ENCODE results near the gene CCDC28A. TPM values are rescaled to one million over a fixed set of nuclear protein-coding genes. Genes with fewer than 3 reads are reported as not detected.

The CCDC28A gene
- total RNA-seq, 2 donors from 2014 or later: 13.3 to 30.7 TPM

DNA sequence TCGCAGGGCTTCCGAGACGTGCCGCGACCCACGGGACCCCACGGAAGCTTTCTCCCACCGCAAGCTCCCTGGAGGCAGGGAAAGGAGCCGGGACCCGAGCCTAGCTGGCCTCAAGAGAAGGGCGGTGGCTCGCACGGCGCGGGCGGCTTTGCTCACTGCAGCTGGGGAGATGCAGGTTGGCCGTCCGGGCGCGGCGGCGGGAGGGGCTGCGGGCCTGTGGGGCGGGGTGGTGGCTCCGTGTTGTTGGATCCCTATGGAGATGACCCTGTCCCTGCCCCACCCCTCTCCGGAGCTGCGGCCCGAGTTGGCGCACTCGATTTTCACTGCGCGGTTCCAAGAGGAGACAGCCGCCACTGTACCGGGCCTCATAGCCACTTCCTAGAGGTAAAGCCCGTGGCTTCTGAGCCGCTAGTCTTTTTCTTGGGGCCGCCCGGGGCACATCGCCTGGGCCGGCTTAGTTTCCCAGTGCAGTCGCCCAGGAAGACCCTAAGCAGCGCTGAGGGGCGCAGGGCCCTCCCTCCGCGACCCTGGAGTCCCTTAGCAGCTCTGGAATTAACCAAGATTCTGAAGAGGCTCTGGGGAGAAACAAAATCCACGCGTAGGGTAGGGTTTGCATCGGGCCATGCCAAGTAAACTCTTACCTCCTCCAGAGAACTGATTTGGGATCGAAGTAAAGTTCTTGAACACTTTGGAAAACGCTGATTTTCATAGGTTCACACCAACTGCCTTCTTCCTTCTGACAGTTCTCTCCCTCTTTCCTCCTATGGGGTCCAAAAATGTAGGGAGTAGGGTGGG lies 22.4 kb downstream of the CCDC28A start, which contains the start of gene ECT2L:
Gene ECT2L, plus strand, starts transcription at position 279 of the 795 bp plus-strand sequence. CDS start 17,188 bp downstream, outside the sequence.
- peak; percentile 89 for DNase-seq
- no peak for TF ChIP-seq CTCF (IDR thresholded peaks at IDR 0.05)
- Histone ChIP-seq H3K4me3 (peak within 1 kb of the TSS; percentile 31), H3K36me3 (no peaks in the 10 kb centered on the region), H3K9ac (ENCODE audit: low read depth in 2 of 2, low read length in 2 of 2) (peak within 1 kb of the TSS; percentile 52 to 66), H3K4me1 (no peaks in the 10 kb centered on the region), H3K27me3 (no peaks in the 10 kb centered on the region), H3K9me3 (no peaks in the 10 kb centered on the region), H3K27ac (no peak within 1 kb of the TSS)
- intact Hi-C loops (cut with DNase I): no loop called here

GRCh38 chr6:138796771-138797170 lies 23.2 kb downstream of the CCDC28A start:
- no peak overlapping the region for H3K27ac ChIP-seq
- no peak overlapping the region for H3K4me3 ChIP-seq
- intact Hi-C loops (cut with DNase I): no loop called here
- H3K36me3 ChIP-seq: no peaks in the 10 kb centered on the region
- H3K9ac ChIP-seq (ENCODE audit: low read depth in 2 of 2, low read length in 2 of 2): no peak overlapping the region
- no peaks in the 10 kb centered on the region for H3K4me1 ChIP-seq
- H3K27me3 ChIP-seq: no peaks in the 10 kb centered on the region
- H3K9me3 ChIP-seq: no peaks in the 10 kb centered on the region
- DNase-seq: no peak
- TF ChIP-seq CTCF (IDR thresholded peaks at IDR 0.05): no peak

DNA sequence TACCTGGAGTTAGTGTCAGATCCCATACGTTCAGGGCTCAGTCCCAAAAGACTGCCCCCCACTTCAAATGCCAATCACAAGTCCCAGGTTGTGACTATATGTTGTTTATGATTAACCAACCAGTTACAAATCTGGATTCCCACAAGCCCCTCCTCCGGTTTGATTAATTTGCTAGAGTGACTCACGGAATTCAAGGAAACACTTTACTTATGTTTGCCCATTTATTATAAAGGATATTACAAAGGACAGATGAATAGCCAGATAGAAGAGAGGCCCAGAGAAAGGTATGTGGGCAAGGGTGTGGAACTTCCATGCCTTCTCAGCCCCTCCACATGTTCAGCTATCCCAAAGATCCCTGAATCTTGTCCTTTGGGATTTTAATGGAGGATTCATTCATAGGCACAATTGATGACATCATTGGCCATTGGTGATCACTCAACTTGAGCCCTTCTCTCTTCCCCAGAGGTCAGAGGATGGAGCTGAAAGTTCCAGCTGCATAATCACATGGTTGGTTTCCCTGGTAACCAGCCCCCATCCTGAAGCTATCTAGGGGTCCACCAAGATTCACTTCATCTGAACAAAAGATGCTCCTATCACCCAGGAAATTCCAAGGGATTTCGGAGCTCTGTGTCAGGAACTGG lies 24.4 kb downstream of the CCDC28A start:
- intact Hi-C loops (cut with DNase I): no loop called here
- Histone ChIP-seq H3K27me3 (no peaks in the 10 kb centered on the region), H3K27ac (no peak overlapping the region), H3K4me1 (no peaks in the 10 kb centered on the region), H3K4me3 (no peak overlapping the region), H3K36me3 (no peaks in the 10 kb centered on the region), H3K9me3 (no peaks in the 10 kb centered on the region), H3K9ac (ENCODE audit: low read depth in 2 of 2, low read length in 2 of 2) (no peak overlapping the region)
- no peak for DNase-seq
- no peak for TF ChIP-seq CTCF (IDR thresholded peaks at IDR 0.05)

GRCh38 chr6:138800377-138801150 lies 27.0 kb downstream of the CCDC28A start:
- no peaks in the 10 kb centered on the region for H3K36me3 ChIP-seq
- H3K4me3 ChIP-seq: no peak overlapping the region
- H3K27me3 ChIP-seq: no peaks in the 10 kb centered on the region
- TF ChIP-seq CTCF (IDR thresholded peaks at IDR 0.05): no peak
- no peaks in the 10 kb centered on the region for H3K4me1 ChIP-seq
- no peak overlapping the region for H3K27ac ChIP-seq
- no peaks in the 10 kb centered on the region for H3K9me3 ChIP-seq
- no peak overlapping the region for H3K9ac ChIP-seq (ENCODE audit: low read depth in 2 of 2, low read length in 2 of 2)
- no peak for DNase-seq
- intact Hi-C loops (cut with DNase I): no loop called here

DNA sequence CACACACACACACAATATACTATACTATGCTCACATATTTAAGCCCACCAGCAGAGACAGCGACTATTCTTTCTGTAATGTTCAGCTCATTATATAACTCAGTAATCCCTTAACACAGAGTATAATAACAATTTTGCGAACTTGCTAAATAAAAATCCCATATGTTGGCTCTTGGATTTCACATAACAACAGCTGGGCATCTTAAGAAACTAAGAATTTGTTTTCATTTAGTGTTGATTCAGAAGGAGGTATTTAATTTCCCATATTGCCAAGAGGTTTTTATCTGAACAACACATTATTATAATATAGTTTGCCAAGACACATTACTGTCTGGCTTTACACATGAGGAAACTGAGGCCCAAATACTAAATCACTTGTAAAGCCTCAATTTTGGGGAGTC lies 29.8 kb downstream of the CCDC28A start:
- intact Hi-C loops (cut with DNase I): no loop called here
- Histone ChIP-seq H3K27me3 (no peaks in the 10 kb centered on the region), H3K4me3 (no peak overlapping the region), H3K9me3 (no peaks in the 10 kb centered on the region), H3K27ac (no peak overlapping the region), H3K4me1 (no peaks in the 10 kb centered on the region), H3K9ac (ENCODE audit: low read depth in 2 of 2, low read length in 2 of 2) (no peak overlapping the region), H3K36me3 (no peaks in the 10 kb centered on the region)
- DNase-seq: no peak
- TF ChIP-seq CTCF (IDR thresholded peaks at IDR 0.05): no peak

Data from colonic mucosa (tissue), 4 donors.